ENCODE data around the gene PSRC1.
"Not testable (repeated sequence)": the region's sequence is repeated elsewhere in the genome, so short reads cannot be mapped to it uniquely, and the experiment has no call there.

The PSRC1 gene

DNA sequence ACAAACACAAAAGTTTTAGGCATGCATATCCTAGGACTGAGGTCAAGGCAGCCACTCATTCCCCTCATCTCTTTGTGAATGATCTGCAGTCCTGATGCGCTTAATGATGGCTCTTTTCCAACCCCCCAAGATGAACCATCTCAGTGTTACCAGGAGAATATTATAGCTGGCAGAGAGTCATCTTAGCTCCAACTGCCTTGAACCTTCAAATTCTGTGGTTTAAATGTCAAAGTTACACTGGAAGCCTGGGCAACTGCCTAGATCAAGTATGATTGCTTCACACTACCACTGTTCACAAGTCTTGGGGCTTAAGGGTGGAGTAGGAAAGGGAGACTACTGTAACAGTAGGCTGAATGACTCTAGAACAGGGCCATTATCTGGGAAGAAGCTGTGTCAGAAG, 31.9 kb upstream of the PSRC1 start:
- H3K4me3 ChIP-seq (replicated peaks; ENCODE audit: low read depth, low read length) = no peak overlapping the region
- DNase-seq (ENCODE audit: low read depth) = no peak
- no peak for TF ChIP-seq CTCF (IDR thresholded peaks at IDR 0.05; ENCODE audit: low read length, missing control alignments)

DNA sequence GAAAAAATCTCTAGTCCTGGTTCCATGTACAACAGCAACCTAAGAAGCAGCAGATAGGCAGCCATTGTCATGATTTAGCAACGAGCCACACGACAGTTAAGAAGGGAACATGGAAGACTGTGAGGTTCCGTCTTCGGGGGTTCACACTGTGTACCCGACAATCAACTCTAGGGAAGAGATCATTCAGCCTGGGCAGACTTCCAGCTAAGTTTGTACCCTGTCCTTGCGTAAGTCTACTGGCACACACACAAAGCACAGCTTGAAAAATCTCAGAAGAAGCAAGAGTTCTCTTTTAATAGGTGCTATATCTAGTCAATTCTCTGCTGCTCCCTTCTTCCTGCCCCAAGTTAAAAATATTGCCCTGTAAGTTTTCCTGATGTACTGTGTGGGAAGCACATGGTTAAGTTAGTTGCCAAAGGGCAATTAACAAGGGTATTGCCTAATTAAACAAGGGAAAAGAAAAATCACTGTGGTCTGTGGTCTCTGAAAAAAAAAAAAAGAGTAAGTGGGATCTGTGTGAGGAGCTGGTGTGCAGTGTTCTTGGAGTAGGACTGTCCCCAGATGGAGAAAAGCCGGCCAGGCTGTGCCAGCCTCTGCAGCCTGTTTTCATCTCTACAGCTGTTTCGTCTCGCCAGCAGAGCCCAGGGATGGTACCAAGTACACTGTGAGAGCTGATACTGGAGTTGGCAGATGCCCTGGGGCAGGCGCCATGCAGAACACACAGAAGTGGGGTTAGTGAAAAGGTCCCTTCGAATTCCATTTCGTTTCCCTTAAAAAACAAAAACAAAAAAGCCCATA, 30.2 kb upstream of the PSRC1 start:
- DNase-seq (ENCODE audit: low read depth) = peak; percentile 35
- H3K4me3 ChIP-seq (replicated peaks; ENCODE audit: low read depth, low read length) = no peak overlapping the region
- no peak for TF ChIP-seq CTCF (IDR thresholded peaks at IDR 0.05; ENCODE audit: low read length, missing control alignments)

- TF ChIP-seq CTCF (IDR thresholded peaks at IDR 0.05; ENCODE audit: low read length, missing control alignments) = no peak
- no peak overlapping the region for H3K4me3 ChIP-seq (replicated peaks; ENCODE audit: low read depth, low read length)
- DNase-seq (ENCODE audit: low read depth) = no peak
Measured at GRCh38 chr1:109312246-109312645, 29.3 kb upstream of the PSRC1 start.

GRCh38 chr1:109309347-109309746, 26.4 kb upstream of the PSRC1 start:
- no peak for TF ChIP-seq CTCF (IDR thresholded peaks at IDR 0.05; ENCODE audit: low read length, missing control alignments)
- DNase-seq (ENCODE audit: low read depth) = no peak
- no peak overlapping the region for H3K4me3 ChIP-seq (replicated peaks; ENCODE audit: low read depth, low read length)

- TF ChIP-seq CTCF (IDR thresholded peaks at IDR 0.05; ENCODE audit: low read length, missing control alignments) = no peak
- H3K4me3 ChIP-seq (replicated peaks; ENCODE audit: low read depth, low read length) = no peak overlapping the region
- DNase-seq (ENCODE audit: low read depth) = no peak
Measured at GRCh38 chr1:109307274-109308021, 24.5 kb upstream of the PSRC1 start.

DNA sequence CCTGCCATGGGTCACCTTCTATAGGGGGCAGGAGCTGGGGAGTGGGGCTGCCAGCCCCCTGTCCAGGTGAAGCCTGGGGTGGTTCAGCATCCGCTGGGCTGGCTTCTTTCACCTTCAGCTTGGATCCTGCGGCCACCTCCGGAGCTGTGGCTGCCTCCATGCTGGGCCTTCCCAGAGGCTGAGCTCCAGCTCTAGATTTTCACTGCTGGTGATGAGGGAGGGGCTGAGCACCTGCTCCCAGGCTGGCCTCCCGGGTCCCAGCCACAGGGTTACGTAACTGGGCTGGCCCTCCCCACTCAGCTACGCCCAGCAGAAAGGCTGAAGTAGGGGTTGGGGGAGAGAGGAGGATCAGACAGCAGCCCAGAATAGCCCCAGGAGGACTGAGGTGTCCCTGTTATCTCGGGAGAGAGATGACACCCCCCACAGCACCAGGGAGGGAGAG, 23.9 kb upstream of the PSRC1 start, which contains the start of gene MYBPHL:
TSS of gene MYBPHL (minus strand) at position 180 of the 442 bp plus-strand sequence. CDS start at position 160, 20 bp downstream.
- no peak for DNase-seq (ENCODE audit: low read depth)
- no peak within 1 kb of the TSS for H3K4me3 ChIP-seq (replicated peaks; ENCODE audit: low read depth, low read length)
- TF ChIP-seq CTCF (IDR thresholded peaks at IDR 0.05; ENCODE audit: low read length, missing control alignments) = no peak

DNA sequence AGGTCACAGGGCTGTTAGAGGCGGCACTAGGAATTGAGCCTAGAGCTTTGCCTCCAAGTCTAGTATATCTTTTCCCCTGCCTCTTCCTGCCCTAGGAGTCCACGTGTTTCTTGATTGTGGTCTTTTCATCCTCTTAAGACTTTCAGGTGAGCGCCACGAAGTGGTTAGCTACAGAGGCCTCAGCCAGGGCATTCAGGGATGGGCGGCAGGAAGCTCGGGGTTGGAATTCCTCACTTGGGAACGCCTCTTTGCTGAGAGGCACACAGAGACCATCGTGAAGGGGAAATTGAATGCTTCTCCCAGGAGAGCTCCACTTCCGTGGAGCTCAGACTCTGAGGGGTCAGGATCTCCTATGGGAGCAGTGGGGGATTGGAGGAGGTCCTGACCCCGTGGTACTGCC, 23.0 kb upstream of the PSRC1 start:
- H3K4me3 ChIP-seq (replicated peaks; ENCODE audit: low read depth, low read length); DNase-seq (ENCODE audit: low read depth): not testable (repeated sequence)

Data from fibroblast of pulmonary artery (primary cell).